ENCODE data around the gene SLC7A6. TPM values are rescaled to one million over a fixed set of nuclear protein-coding genes. Genes with fewer than 3 reads are reported as not detected.

SLC7A6 gene
- total and polyA plus RNA-seq, 2 of the 8 experiments (the other 6 are each of a cell fraction or from before 2014, with no cell fraction given), result 28.0 to 37.8 TPM

GRCh38 chr16:68331879-68332410 lies 67.6 kb downstream of the SLC7A6 start (continued):
- TF ChIP-seq JUN (IDR thresholded peaks at IDR 0.05; ENCODE audit: low read depth, low read length), result no peak
